ENCODE data around the gene ABL1. TPM values are rescaled to one million over a fixed set of nuclear protein-coding genes. Genes with fewer than 3 reads are reported as not detected.

Gene ABL1
- polyA plus RNA-seq, 1 of the 3 experiments (the other 2 are of a cell fraction): 24.6 TPM

DNA sequence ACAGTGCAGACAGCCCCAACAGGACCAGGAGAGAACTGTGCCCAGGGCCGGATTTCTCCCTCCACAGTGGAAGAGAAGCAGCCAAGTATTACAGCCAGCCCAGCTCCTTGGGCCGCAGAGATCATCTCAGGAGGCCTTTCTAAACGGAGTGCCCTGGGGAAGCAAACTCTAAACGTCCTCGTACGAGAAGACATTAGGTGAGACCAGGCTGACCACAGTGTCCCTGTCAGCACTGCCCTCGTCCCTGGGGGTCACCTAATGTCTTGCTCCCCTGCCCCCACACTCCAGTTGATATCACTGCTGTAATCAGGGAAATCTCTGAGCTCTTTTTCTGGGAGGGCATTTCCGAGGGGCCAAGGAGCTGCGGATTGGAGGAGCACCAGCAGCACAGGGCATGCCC is 55.1 kb downstream of the ABL1 start:
- peak; percentile 16 for DNase-seq
- Histone ChIP-seq H3K4me2 (no peak overlapping the region), H2AFZ (ENCODE audit: low read depth) (no peak overlapping the region), H3K36me3 (replicated peaks in 1 of 2; ENCODE audit: control insufficient read depth in 1 of 2, insufficient read depth in 2 of 2, low read length in 1 of 2) (peaks cover 33 to 80% of the 10 kb centered on the region in 2 experiments), H3K79me2 (ENCODE audit: insufficient read depth) (peaks cover 13% of the 10 kb centered on the region; the same call in 1 of the 2 replicates), H3K27me3 (ENCODE audit: insufficient read depth) (no peaks in the 10 kb centered on the region), H3K4me1 (ENCODE audit: control insufficient read depth in 1 of 2, insufficient read depth in 2 of 2, low read depth in 1 of 2, low read length in 1 of 2) (no peaks in the 10 kb centered on the region; a peak in 1 of 4 replicates), H3K9me2 (no peaks in the 10 kb centered on the region), H3K9ac (no peak overlapping the region), H3K27ac (ENCODE audit: low read depth in 2 of 2, low read length in 1 of 2) (no peak overlapping the region), H3F3A (replicated peaks; ENCODE audit: insufficient read depth) (peaks cover 9% of the 10 kb centered on the region), H4K20me1 (ENCODE audit: insufficient read depth) (peaks cover 64% of the 10 kb centered on the region), H3K9me3 (no peaks in the 10 kb centered on the region), H3K4me3 (ENCODE audit: low read depth in 2 of 2, low read length in 1 of 2) (no peak overlapping the region)
- WGBS (ENCODE audit: low lambda C conversion rate): 97% methylated on average over 7 of the region's 9 CpGs
- TF ChIP-seq NRF1 (IDR thresholded peaks at IDR 0.05; ENCODE audit: low read depth, low read length): no peak
- TF ChIP-seq NFIC (IDR thresholded peaks at IDR 0.05; ENCODE audit: borderline replicate concordance): no peak
- no peak for TF ChIP-seq FOXJ3 (CRISPR knock-in tag; IDR thresholded peaks at IDR 0.05)
- no peak for TF ChIP-seq RAD21 (IDR thresholded peaks at IDR 0.05; ENCODE audit: low read length)
- no peak for TF ChIP-seq TAF1 (IDR thresholded peaks at IDR 0.05; ENCODE audit: borderline replicate concordance, low read depth, low read length)
- no peak for TF ChIP-seq GATA2 (CRISPR knock-in tag; IDR thresholded peaks at IDR 0.05)
- TF ChIP-seq POLR2AphosphoS5 (IDR thresholded peaks at IDR 0.05; ENCODE audit: low read depth, low read length): no peak
- TF ChIP-seq, protein P1, sequence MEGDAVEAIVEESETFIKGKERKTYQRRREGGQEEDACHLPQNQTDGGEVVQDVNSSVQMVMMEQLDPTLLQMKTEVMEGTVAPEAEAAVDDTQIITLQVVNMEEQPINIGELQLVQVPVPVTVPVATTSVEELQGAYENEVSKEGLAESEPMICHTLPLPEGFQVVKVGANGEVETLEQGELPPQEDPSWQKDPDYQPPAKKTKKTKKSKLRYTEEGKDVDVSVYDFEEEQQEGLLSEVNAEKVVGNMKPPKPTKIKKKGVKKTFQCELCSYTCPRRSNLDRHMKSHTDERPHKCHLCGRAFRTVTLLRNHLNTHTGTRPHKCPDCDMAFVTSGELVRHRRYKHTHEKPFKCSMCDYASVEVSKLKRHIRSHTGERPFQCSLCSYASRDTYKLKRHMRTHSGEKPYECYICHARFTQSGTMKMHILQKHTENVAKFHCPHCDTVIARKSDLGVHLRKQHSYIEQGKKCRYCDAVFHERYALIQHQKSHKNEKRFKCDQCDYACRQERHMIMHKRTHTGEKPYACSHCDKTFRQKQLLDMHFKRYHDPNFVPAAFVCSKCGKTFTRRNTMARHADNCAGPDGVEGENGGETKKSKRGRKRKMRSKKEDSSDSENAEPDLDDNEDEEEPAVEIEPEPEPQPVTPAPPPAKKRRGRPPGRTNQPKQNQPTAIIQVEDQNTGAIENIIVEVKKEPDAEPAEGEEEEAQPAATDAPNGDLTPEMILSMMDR (IDR thresholded peaks at IDR 0.05): no peak
- no peak for TF ChIP-seq GABPA (IDR thresholded peaks at IDR 0.05; ENCODE audit: low read depth)
- TF ChIP-seq, protein P2, sequence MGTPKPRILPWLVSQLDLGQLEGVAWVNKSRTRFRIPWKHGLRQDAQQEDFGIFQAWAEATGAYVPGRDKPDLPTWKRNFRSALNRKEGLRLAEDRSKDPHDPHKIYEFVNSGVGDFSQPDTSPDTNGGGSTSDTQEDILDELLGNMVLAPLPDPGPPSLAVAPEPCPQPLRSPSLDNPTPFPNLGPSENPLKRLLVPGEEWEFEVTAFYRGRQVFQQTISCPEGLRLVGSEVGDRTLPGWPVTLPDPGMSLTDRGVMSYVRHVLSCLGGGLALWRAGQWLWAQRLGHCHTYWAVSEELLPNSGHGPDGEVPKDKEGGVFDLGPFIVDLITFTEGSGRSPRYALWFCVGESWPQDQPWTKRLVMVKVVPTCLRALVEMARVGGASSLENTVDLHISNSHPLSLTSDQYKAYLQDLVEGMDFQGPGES (IDR thresholded peaks at IDR 0.05; ENCODE audit: low read depth, low read length): no peak
- TF ChIP-seq ELF1 (IDR thresholded peaks at IDR 0.05): no peak
- TF ChIP-seq, protein P3, sequence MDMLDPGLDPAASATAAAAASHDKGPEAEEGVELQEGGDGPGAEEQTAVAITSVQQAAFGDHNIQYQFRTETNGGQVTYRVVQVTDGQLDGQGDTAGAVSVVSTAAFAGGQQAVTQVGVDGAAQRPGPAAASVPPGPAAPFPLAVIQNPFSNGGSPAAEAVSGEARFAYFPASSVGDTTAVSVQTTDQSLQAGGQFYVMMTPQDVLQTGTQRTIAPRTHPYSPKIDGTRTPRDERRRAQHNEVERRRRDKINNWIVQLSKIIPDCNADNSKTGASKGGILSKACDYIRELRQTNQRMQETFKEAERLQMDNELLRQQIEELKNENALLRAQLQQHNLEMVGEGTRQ (IDR thresholded peaks at IDR 0.05; ENCODE audit: borderline replicate concordance, low read depth, low read length): no peak
- TF ChIP-seq, protein P4, sequence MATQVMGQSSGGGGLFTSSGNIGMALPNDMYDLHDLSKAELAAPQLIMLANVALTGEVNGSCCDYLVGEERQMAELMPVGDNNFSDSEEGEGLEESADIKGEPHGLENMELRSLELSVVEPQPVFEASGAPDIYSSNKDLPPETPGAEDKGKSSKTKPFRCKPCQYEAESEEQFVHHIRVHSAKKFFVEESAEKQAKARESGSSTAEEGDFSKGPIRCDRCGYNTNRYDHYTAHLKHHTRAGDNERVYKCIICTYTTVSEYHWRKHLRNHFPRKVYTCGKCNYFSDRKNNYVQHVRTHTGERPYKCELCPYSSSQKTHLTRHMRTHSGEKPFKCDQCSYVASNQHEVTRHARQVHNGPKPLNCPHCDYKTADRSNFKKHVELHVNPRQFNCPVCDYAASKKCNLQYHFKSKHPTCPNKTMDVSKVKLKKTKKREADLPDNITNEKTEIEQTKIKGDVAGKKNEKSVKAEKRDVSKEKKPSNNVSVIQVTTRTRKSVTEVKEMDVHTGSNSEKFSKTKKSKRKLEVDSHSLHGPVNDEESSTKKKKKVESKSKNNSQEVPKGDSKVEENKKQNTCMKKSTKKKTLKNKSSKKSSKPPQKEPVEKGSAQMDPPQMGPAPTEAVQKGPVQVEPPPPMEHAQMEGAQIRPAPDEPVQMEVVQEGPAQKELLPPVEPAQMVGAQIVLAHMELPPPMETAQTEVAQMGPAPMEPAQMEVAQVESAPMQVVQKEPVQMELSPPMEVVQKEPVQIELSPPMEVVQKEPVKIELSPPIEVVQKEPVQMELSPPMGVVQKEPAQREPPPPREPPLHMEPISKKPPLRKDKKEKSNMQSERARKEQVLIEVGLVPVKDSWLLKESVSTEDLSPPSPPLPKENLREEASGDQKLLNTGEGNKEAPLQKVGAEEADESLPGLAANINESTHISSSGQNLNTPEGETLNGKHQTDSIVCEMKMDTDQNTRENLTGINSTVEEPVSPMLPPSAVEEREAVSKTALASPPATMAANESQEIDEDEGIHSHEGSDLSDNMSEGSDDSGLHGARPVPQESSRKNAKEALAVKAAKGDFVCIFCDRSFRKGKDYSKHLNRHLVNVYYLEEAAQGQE (IDR thresholded peaks at IDR 0.05; ENCODE audit: low read depth, low read length): no peak
- no peak for TF ChIP-seq EZH2phosphoT487 (IDR thresholded peaks at IDR 0.05; ENCODE audit: borderline replicate concordance, low read depth)
- no peak for TF ChIP-seq CHD2 (IDR thresholded peaks at IDR 0.05; ENCODE audit: low read length, partially characterized antibody)
- ChIA-PET CTCF (interaction anchor here (1.0 to 2.2 kb wide), 9 partner anchors 9 to 184 kb away, joined by 3 to 10 read pairs (median 4); no protein-coding TSS in a partner anchor), POLR2A (no interaction called here)

Data from SK-N-SH (cell line).